HG03521 (cell line): ENCODE measurements around the gene UBASH3B.

Experiments used
- ATAC-seq: cut with Tn5 transposase; IDR thresholded peaks from one replicate; pipeline ENCODE4 v1.9.1; 2021; ENCODE audit warnings: mild to moderate bottlenecking, moderate library complexity; ENCODE audit not compliant: unreplicated experiment

The UBASH3B gene

GRCh38 chr11:122780296-122780949 is 124.9 kb downstream of the UBASH3B start:
- ATAC-seq = no peak

GRCh38 chr11:122781378-122782195 is 126.1 kb downstream of the UBASH3B start:
- peak; percentile 93 for ATAC-seq

GRCh38 chr11:122782222-122782621 is 126.7 kb downstream of the UBASH3B start:
- ATAC-seq = no peak

DNA sequence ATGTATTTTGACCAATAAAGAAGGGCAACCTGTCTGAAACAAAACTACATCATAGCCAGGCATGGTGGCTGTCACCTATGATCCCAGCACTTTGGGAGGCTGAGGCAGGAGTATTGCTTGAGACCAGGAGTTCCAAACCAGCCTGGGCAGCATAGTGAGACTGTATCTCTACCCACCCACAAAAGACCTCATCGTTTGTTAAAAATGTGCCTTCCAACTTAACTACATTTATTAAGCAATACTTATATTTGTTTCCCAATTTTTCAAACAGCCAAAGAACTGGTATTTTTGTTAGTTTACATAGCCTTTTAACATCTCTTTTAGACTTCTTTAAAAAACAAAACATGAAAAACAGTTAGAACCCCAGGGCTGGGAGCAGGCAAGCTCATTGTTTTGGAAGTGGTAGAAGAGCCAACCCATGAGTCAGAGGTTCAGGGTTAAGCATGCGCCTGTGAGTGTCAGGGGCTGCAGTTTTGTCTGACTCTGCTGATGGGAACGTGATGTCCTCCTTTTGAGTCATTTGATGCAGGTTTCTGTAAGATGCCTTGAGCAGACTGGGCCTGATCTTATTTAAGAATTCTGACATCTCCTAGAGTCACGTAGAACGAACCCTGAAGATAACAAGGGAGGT is 128.9 kb downstream of the UBASH3B start:
- no peak for ATAC-seq

DNA sequence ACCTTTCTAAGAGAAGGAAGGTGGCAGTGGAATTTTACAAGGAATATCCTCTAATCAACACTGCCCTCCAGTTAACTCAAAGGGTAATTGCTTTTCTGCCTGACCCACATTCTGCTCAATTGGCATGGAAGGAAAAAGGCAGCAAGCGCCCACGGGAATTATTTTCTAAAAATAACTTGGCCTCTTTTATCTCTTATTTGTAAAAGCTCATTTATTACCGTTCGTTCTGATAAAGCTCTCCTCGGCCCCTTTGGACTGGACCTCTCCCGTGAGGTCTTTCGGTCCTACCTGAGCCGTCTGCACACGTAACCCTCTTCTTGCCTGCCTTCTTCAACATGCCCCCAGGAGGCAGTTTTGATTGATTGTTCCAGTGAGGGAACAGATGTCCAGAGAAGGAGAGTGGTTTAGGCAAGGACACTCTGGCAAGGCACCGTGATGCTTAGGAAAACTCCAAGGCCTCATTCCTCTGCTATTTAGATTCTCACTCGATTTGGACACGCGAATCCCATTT is 129.6 kb downstream of the UBASH3B start:
- no peak for ATAC-seq

DNA sequence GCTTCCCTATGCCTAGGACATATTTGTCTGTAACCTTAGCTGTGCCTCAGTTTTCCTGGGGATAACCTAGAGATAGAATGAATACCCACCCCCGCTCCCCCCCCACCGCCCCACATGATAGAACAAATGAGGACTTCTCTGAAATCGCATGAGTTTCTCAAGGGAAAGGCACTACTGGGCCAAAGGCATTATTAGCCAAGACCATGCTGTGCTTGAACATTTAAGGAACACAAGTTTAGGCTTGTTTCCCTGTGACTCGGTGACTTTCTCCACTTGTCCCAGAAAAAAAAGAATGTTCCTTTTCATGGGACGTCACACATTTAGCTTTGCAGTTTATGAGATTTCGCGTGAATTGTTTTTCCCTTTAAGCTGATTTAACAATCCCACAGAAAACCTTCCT is 131.4 kb downstream of the UBASH3B start:
- ATAC-seq = no peak

DNA sequence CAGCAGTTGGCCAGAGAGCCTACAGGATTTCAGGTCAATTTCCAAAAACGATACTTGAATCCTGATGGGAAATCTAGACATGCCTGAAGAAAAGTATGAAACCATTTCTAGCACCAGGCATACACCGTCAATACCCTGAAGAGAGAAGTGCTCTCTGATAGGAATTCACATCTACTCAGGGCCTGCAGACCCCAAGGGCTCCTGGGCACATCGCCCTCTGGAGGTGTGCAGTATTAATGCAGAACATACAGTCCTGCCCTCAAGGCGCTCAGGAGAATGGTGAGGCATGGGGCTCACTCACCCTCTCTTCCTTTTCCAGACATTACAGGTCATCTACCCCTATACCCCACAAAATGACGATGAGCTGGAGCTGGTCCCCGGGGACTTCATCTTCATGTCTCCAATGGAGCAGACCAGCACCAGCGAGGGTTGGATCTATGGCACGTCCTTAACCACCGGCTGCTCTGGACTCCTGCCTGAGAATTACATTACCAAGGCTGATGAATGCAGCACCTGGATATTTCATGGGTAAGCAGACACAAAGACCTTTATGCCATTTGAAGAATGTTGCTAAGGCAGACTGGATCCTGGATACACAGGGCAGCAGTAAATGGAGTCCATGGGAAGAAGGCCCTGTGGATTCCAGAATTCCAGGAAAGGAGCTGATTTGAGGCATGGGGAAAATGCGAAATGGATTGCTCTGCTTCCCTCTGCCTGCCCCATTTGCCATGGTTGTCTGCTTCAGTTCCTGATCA is 133.4 kb downstream of the UBASH3B start:
- ATAC-seq = no peak

DNA sequence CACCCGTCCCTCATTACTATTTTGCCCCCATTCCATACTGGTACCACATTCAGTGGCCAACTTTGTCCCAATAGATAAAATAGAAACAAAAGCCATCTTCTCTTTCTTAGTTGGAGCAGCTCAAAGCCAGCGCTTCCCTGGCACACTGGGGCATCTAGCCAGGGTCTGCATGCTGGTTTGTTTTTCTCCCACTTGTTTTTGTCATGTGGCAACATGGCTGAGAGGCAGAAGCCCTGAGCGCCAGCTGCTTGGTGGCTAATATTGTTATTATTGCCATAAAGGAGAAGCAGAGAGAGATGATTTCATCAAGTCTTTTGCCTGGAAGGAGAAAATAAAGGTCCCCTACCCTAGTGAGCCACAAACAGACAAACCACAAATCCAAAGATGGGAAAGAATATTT is 134.4 kb downstream of the UBASH3B start:
- no peak for ATAC-seq

GRCh38 chr11:122791411-122791810 is 135.9 kb downstream of the UBASH3B start:
- no peak for ATAC-seq

DNA sequence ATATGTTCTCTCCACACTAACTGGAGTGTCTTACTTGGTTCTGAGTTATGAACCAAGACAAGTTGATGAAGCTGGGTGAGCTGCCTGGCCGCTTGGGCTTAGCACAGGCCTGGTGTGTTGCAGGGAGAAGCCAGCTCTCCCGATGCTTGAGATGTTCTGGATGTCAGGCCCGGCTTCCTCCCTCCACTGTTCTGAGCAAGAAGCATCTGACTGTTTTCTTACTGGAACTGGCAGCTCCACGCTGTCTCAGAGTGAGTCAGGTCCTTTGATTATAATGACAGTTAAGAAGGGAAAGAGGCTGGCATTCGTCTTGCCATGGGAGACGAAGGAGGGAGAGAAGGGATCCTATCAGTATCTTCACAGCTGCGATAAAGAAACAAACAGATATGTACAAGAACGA is 136.3 kb downstream of the UBASH3B start:
- ATAC-seq = no peak

- ATAC-seq = no peak
These were observed 138.0 kb downstream of the UBASH3B start for GRCh38 chr11:122793515-122793914.

GRCh38 chr11:122795307-122795706 is 139.8 kb downstream of the UBASH3B start:
- no peak for ATAC-seq

- peak; percentile 78 for ATAC-seq
These were observed 140.7 kb downstream of the UBASH3B start for GRCh38 chr11:122796128-122796717.

DNA sequence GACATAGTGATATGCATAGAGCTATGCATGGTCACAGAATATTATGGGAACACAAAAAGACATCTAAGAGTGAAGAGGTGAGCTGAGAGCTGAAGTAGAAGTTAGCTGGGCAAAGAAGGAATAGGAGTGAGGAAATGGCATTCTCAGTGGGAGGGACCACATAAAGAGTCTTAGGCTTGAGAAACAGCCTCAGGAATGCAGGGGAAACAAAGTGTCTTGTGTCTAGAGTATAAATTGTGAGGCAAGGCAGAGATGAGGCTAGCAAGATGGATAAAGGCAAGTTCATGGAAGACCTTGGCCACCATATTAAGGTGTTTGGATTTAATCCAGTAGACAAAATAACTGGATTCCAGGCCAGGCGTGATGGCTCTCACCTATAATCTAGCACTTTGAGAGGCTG is 142.1 kb downstream of the UBASH3B start:
- no peak for ATAC-seq

DNA sequence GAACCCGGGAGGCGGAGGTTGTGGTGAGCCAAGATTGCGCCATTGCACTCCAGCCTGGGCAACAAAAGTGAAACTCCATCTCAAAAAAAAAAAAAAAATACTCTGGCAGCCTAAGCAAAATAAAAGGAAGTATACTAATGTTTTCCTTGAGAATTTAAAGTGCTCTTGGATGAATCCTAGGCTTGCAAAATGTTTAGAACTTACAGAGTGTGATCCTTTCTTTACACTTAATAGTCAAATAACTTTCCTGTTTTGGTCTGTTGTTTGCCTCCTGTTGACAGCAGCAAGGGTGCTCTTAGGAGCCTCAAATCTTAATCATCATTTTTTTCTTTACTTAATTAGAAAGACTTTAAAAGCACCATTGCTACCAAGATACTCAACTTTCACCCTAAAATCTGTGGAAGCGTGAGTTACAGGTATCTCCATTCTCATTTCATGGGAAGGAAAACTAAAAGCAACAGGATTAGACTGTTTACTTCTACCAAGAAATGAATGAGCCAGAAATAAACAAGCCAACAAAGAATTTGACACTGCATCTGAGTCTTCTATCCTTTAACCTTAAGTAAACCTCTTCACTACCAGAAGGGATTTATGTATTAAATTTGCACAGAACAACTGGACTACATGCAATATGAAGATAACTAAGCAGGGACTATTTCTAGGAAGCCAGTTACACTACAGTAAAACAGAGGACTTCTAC is 144.0 kb downstream of the UBASH3B start:
- ATAC-seq = no peak

DNA sequence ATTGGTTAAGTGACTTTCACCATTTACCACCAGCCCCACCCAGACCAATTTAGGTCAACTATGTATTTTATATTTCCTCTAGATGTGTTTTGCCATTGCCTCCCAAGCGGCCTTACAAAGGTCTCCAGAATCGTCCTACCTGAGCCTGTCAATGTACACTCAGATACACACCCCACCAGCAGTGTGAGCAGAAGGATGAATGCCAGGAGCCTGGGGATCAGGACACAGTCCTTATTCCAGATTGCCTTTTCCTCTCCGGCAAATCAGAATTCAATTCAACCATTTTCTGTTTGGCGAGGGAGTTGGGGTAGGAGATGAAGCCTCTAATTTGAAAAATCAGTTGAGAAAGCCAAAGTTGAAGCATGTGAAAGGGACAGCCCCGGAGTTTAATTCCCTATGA is 147.4 kb downstream of the UBASH3B start:
- no peak for ATAC-seq

DNA sequence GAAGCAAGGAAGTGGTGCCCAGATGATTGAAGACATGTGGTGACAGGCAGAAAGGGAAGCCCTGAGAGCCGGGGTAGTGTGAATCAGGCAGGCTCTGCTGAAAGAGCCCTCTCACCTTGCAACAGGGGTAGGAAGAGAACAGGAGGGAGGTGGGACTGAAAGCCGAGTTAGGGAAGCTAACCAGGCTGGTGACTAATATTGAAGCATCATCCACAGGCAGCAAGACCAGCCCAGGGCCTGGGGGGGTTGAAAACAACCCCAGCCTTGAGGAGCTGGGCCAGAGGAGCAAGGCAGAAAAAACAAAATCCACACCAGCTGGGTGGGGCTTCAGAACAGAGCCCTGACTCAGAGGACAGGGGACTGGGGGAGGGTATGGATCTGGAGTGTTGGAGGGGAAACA is 147.8 kb downstream of the UBASH3B start:
- ATAC-seq = no peak

DNA sequence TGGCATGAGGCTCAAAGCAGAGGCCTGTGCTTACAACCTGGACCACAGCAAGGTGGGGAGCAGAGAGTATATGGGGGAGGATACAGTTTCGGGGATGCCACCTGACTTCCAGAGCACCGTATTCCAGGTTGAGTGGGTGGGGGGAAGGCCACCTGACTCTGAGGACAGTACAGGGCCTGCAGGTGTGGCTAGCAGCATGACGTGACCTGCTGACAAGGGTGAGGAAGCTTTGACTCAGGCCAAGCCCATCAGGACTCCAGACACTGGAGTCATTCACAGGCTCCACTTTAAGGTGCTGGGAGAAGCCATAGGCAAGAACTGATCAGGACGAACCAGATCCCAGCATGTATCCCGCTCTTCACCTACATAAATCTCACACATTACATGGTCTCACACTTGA is 148.2 kb downstream of the UBASH3B start:
- ATAC-seq = no peak

DNA sequence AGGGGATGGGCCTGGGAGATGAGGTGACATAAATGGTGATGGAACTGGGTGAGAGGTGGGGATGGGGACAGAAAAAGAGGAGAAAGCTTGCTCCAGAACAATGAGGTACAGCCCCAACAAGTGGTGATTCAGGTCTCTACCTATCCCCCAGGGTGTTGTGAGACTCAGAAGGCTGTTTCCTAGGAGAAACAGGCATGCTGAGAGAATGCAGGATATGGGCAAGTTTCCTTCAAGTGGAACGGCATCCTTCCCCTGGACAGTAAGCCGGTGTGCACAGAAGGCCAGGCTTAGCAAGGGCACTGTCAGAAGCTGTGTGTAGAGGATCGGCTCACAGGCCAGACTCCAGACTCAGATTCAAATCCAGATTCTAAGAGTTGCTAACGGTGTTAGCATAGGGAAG is 148.6 kb downstream of the UBASH3B start:
- ATAC-seq = no peak

GRCh38 chr11:122804796-122805195 is 149.3 kb downstream of the UBASH3B start:
- no peak for ATAC-seq
